Neural crest cell (in vitro differentiated cells): ENCODE results near the gene HACD1. TPM values are rescaled to one million over a fixed set of nuclear protein-coding genes. Genes with fewer than 3 reads are reported as not detected.

Experiments used
- DNase-seq: peaks from one replicate; pipeline ENCODE4 v3.0.0; 2021; ENCODE audit warnings: low read depth, mixed read lengths, low spot score
- H3K27ac Mint-ChIP-seq: one replicate; pipeline ENCODE4 v1.8.0; 2021; ENCODE audit warnings: mild to moderate bottlenecking, mixed read lengths; ENCODE audit not compliant: unreplicated experiment
- H3K27me3 Mint-ChIP-seq: 2 replicates; pipeline ENCODE4 v1.8.0; 2021; ENCODE audit warnings: low read depth, mild to moderate bottlenecking, mixed read lengths
- H3K36me3 Mint-ChIP-seq: 2 replicates; pipeline ENCODE4 v1.8.0; 2021; ENCODE audit warnings: low read depth, mild to moderate bottlenecking, mixed read lengths
- H3K4me1 Mint-ChIP-seq: 2 replicates; pipeline ENCODE4 v1.8.0; 2021; ENCODE audit warnings: mixed read lengths
- H3K4me3 Mint-ChIP-seq: one replicate; pipeline ENCODE4 v1.8.0; 2021; ENCODE audit warnings: mild to moderate bottlenecking, mixed read lengths
- H3K9me3 Mint-ChIP-seq: 2 replicates; pipeline ENCODE4 v1.8.0; 2021; ENCODE audit warnings: mixed read lengths
- total RNA-seq: library from RNA; stranded (reverse); gene quantifications from 2 replicates; pipeline ENCODE4 v1.2.1, GENCODE V29; 2021
- TF ChIP-seq, protein P1 (sequence below): fragments of 200-600 bp; sonication (generic); conservative IDR thresholded peaks from 2 replicates; pipeline ENCODE4 v1.5.0; 2021; ENCODE audit warnings: antibody characterized with exemption, mild to moderate bottlenecking

The HACD1 gene
- total RNA-seq, 1 donor from 2014 or later: 13.7 TPM

DNA sequence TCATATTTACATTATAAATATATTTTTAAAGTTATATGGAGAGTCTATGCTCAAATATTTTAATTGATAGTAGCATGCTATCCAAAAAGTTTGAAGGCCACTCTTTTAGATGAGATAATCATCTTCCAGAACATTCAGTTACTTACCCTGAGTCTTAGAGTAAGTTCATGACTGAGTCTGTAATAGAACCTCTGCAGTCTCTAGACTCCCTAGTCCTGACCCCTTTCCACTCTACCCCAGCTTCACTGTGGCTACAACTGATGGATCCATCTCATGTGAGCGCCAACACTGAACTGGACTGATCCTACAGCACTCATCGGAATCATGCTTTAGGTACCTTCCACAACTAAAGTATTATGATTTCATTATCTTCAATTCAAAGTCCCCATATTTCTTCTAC, 10.1 kb downstream of the HACD1 start:
- H3K4me3 Mint-ChIP-seq: no peak overlapping the region
- no peaks in the 10 kb centered on the region for H3K27me3 Mint-ChIP-seq
- no peaks in the 10 kb centered on the region for H3K9me3 Mint-ChIP-seq
- TF ChIP-seq, protein P1, sequence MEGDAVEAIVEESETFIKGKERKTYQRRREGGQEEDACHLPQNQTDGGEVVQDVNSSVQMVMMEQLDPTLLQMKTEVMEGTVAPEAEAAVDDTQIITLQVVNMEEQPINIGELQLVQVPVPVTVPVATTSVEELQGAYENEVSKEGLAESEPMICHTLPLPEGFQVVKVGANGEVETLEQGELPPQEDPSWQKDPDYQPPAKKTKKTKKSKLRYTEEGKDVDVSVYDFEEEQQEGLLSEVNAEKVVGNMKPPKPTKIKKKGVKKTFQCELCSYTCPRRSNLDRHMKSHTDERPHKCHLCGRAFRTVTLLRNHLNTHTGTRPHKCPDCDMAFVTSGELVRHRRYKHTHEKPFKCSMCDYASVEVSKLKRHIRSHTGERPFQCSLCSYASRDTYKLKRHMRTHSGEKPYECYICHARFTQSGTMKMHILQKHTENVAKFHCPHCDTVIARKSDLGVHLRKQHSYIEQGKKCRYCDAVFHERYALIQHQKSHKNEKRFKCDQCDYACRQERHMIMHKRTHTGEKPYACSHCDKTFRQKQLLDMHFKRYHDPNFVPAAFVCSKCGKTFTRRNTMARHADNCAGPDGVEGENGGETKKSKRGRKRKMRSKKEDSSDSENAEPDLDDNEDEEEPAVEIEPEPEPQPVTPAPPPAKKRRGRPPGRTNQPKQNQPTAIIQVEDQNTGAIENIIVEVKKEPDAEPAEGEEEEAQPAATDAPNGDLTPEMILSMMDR: no peak
- H3K4me1 Mint-ChIP-seq: peaks cover 6% of the 10 kb centered on the region
- no peaks in the 10 kb centered on the region for H3K36me3 Mint-ChIP-seq
- H3K27ac Mint-ChIP-seq: no peak overlapping the region
- no peak for DNase-seq

DNA sequence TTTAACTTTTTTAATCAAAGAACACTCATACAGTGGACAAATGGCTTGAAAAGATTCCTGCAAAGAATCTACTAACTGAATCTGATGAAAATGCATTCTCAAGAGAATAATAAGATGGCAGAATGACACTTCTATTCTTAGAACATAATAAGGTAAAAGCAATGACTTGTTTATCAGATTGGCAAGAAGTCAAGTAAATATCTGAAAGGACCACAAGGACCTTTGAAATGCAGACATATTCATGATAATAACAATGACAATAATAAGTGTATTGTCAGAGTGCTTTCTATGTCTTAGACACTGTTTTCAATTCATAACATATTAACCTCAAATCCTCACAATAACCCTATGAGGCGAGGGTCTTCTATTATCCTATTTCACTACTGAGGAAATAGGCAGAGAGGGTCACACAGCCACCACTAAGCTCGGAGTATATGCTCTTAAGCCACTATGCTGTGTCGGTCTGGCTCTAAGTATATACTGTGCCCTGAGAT, 10.6 kb downstream of the HACD1 start:
- Mint-ChIP-seq H3K4me3 (no peak overlapping the region), H3K4me1 (peaks cover 6% of the 10 kb centered on the region), H3K27ac (no peak overlapping the region), H3K27me3 (no peaks in the 10 kb centered on the region), H3K36me3 (no peaks in the 10 kb centered on the region), H3K9me3 (no peaks in the 10 kb centered on the region)
- TF ChIP-seq, protein P1: no peak
- DNase-seq: no peak

DNA sequence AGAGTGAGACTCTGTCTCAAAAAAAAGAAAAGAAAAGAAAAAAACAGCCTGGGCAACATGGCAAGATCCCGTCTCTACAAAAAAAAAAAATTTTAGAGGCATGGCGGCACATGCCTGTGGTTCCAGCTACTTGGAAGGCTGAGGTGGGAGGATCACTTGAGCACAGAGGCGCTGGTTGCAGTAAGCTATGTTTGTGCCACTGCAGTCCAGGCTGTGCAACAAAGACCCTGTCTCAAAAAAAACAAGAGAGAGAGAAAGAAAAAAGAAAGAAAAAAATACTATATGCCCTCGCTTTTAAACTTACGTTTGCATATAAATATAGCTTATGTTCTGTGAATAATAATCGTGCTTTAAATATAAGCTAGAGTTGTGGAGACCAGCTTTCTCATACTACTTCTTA, 11.2 kb downstream of the HACD1 start:
- Mint-ChIP-seq H3K4me3 (no peak overlapping the region), H3K36me3 (no peaks in the 10 kb centered on the region), H3K9me3 (no peaks in the 10 kb centered on the region), H3K27me3 (no peaks in the 10 kb centered on the region), H3K4me1 (peaks cover 6% of the 10 kb centered on the region), H3K27ac (no peak overlapping the region)
- TF ChIP-seq, protein P1: no peak
- DNase-seq: no peak

DNA sequence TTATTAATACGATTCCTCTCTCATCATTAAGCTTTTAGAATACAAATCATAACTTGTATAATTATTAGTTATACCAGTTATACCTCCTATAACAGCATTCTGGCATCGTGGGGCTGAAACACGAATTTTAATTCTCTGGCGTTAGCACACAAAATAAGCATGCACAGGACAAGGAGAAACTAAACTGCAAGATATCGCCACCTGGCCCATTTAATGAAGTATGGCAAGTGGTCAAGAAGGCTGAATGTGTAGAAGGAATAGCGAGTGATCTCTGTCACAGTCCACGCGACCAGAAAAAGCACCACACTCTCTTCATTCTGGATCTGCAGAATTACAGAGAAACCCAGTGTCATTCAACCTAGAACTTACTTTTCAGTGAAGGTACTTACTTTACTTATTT, 18.1 kb downstream of the HACD1 start:
- no peak for DNase-seq
- Mint-ChIP-seq H3K27ac (no peak overlapping the region), H3K4me3 (no peak overlapping the region), H3K4me1 (no peaks in the 10 kb centered on the region), H3K9me3 (no peaks in the 10 kb centered on the region), H3K36me3 (no peaks in the 10 kb centered on the region), H3K27me3 (no peaks in the 10 kb centered on the region)
- TF ChIP-seq, protein P1: peak; percentile 51

DNA sequence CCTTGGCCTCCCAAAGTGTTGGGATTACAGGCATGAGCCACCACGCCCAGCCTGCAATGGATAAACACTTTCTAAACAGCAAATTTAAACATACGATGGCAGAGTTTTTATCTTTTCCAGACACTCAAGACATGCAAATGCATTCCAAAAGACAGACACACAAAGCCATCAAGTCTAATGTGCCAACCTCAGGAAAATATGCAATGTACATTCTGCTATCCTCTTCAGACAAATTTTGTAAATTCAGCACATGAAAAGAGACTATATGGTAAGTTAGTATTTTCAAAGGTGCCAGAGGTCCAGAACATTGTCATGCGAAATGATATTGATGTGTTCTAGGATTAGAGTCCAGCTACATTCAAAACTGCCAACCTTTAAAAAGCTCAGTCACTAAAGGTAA, 19.8 kb downstream of the HACD1 start:
- Mint-ChIP-seq H3K27ac (no peak overlapping the region), H3K27me3 (no peaks in the 10 kb centered on the region), H3K4me3 (no peak overlapping the region), H3K9me3 (no peaks in the 10 kb centered on the region), H3K36me3 (no peaks in the 10 kb centered on the region), H3K4me1 (no peaks in the 10 kb centered on the region)
- TF ChIP-seq, protein P1: no peak
- no peak for DNase-seq
